Measurements from ENCODE around the gene PACRG.

PACRG gene

GRCh38 chr6:163199371-163199770 is 471.6 kb downstream of the PACRG start:
- DNase-seq (ENCODE audit: low spot score) = no peak

- no peak for DNase-seq (ENCODE audit: low spot score)
Observed at GRCh38 chr6:163200289-163200688, 472.5 kb downstream of the PACRG start.

GRCh38 chr6:163200694-163201093 is 472.9 kb downstream of the PACRG start:
- no peak for DNase-seq (ENCODE audit: low spot score)

- no peak for DNase-seq (ENCODE audit: low spot score)
Observed at GRCh38 chr6:163201855-163202254, 474.1 kb downstream of the PACRG start.

GRCh38 chr6:163206196-163206595 is 478.4 kb downstream of the PACRG start:
- no peak for DNase-seq (ENCODE audit: low spot score)

- DNase-seq (ENCODE audit: low spot score) = no peak
Observed at GRCh38 chr6:163207431-163208383, 479.9 kb downstream of the PACRG start.

- DNase-seq (ENCODE audit: low spot score) = no peak
Observed at GRCh38 chr6:163209005-163209404, 481.2 kb downstream of the PACRG start.

GRCh38 chr6:163212123-163212522 is 484.3 kb downstream of the PACRG start:
- DNase-seq (ENCODE audit: low spot score) = no peak

GRCh38 chr6:163214259-163214658 is 486.5 kb downstream of the PACRG start:
- DNase-seq (ENCODE audit: low spot score) = no peak

- DNase-seq (ENCODE audit: low spot score) = no peak
Observed at GRCh38 chr6:163218361-163218894, 490.7 kb downstream of the PACRG start.

GRCh38 chr6:163226181-163226835 is 498.5 kb downstream of the PACRG start:
- no peak for DNase-seq (ENCODE audit: low spot score)

- no peak for DNase-seq (ENCODE audit: low spot score)
Observed at GRCh38 chr6:163226836-163227485, 499.2 kb downstream of the PACRG start.

- DNase-seq (ENCODE audit: low spot score) = no peak
Observed at GRCh38 chr6:163228041-163228440, 500.3 kb downstream of the PACRG start.

- no peak for DNase-seq (ENCODE audit: low spot score)
Observed at GRCh38 chr6:163229050-163229449, 501.3 kb downstream of the PACRG start.

GRCh38 chr6:163230901-163231300 is 503.1 kb downstream of the PACRG start:
- no peak for DNase-seq (ENCODE audit: low spot score)

- DNase-seq (ENCODE audit: low spot score) = no peak
Observed at GRCh38 chr6:163231356-163232014, 503.7 kb downstream of the PACRG start.

- DNase-seq (ENCODE audit: low spot score) = no peak
Observed at GRCh38 chr6:163232015-163232523, 504.3 kb downstream of the PACRG start.

- no peak for DNase-seq (ENCODE audit: low spot score)
Observed at GRCh38 chr6:163232649-163233048, 504.9 kb downstream of the PACRG start.

GRCh38 chr6:163237110-163237509 is 509.3 kb downstream of the PACRG start:
- no peak for DNase-seq (ENCODE audit: low spot score)

- no peak for DNase-seq (ENCODE audit: low spot score)
Observed at GRCh38 chr6:163239572-163240340, 512.0 kb downstream of the PACRG start.

Data from SK-N-DZ (cell line).